HEK293 (cell line): ENCODE data around the gene UGT2B17.

Experiments used
- CTCF ChIA-PET: fragments of 350-600 bp; formaldehyde crosslinking; extraction: SDS; loops from one replicate; lab custom pipeline; 2021; ENCODE audit warnings: antibody characterized with exemption; lab: Yijun Ruan, JAX
- POLR2A ChIA-PET: fragments of 300-600 bp; formaldehyde crosslinking; extraction: SDS; loops from one replicate; lab custom pipeline; 2020; ENCODE audit warnings: antibody characterized with exemption, inconsistent platforms; lab: Yijun Ruan, JAX
- H3K27ac ChIP-seq: fragments of 200-500 bp; sonication (Bioruptor generic); 2 replicates; pipeline ENCODE4 v1.5.1; 2014; ENCODE audit warnings: low read depth, low read length, control low read depth, inconsistent platforms; ENCODE audit errors: extremely low read depth
- H3K36me3 ChIP-seq, 2 experiments: fragments of 200-500 bp in 1 of 2; sonication (Bioruptor generic) in 1 of 2; 1 replicate in 1 of 2; 2 replicates in 1 of 2; pipeline ENCODE4 v1.5.1; 2014 to 2017; ENCODE audit warnings: inconsistent platforms in 2 of 2, low read length in 2 of 2; ENCODE audit not compliant: control insufficient read depth in 2 of 2, insufficient read depth in 1 of 2
- H3K4me1 ChIP-seq: fragments of 200-500 bp; sonication (Bioruptor generic); 2 replicates; pipeline ENCODE4 v1.5.1; 2014; ENCODE audit warnings: mild to moderate bottlenecking, low read length, inconsistent platforms; ENCODE audit not compliant: control insufficient read depth, insufficient read depth
- H3K4me3 ChIP-seq: 2 replicates; pipeline ENCODE4 v1.5.1; 2011; ENCODE audit warnings: low read depth, mild to moderate bottlenecking, control low read depth, low read length, moderate library complexity
- H3K9me3 ChIP-seq: fragments of 200-500 bp; sonication (Bioruptor generic); 2 replicates; pipeline ENCODE4 v1.5.1; 2014; ENCODE audit warnings: low read depth, low read length, inconsistent platforms; ENCODE audit not compliant: control insufficient read depth, insufficient read depth
- BCL11A ChIP-seq: fragments of 450-650 bp; formaldehyde crosslinking; IDR thresholded peaks from 2 replicates; pipeline ENCODE4 v1.5.1; 2016; ENCODE audit warnings: low read depth, missing biosample characterization, missing genetic modification characterization
- GFI1B ChIP-seq: fragments of 450-650 bp; formaldehyde crosslinking; IDR thresholded peaks from 2 replicates; pipeline ENCODE4 v1.5.1; 2016; ENCODE audit warnings: missing biosample characterization, missing genetic modification characterization
- GLIS2 ChIP-seq: fragments of 450-650 bp; formaldehyde crosslinking; IDR thresholded peaks from 2 replicates; pipeline ENCODE4 v1.5.1; 2016; ENCODE audit warnings: missing biosample characterization, missing genetic modification characterization
- RBAK ChIP-seq: fragments of 450-650 bp; formaldehyde crosslinking; IDR thresholded peaks from 2 replicates; pipeline ENCODE4 v1.5.1; 2016; ENCODE audit warnings: missing biosample characterization, missing genetic modification characterization
- SCRT2 ChIP-seq: fragments of 450-650 bp; formaldehyde crosslinking; IDR thresholded peaks from 2 replicates; pipeline ENCODE4 v1.5.1; 2016; ENCODE audit warnings: missing biosample characterization, missing genetic modification characterization
- SETDB1 ChIP-seq: IDR thresholded peaks from one replicate; pipeline ENCODE4 v1.6.1; 2017; ENCODE audit warnings: mild to moderate bottlenecking, low read length, moderate library complexity, mixed read lengths; ENCODE audit not compliant: insufficient read length
- ZBTB17 ChIP-seq: fragments of 450-650 bp; formaldehyde crosslinking; IDR thresholded peaks from 2 replicates; pipeline ENCODE4 v1.5.1; 2016; ENCODE audit warnings: missing biosample characterization, missing genetic modification characterization
- ZBTB6 ChIP-seq: fragments of 450-650 bp; formaldehyde crosslinking; IDR thresholded peaks from 2 replicates; pipeline ENCODE4 v1.5.1; 2017; ENCODE audit warnings: missing biosample characterization, missing genetic modification characterization
- ZFP41 ChIP-seq: fragments of 450-650 bp; formaldehyde crosslinking; IDR thresholded peaks from 2 replicates; pipeline ENCODE4 v1.5.1; 2016; ENCODE audit warnings: missing biosample characterization, missing genetic modification characterization, borderline replicate concordance
- ZIC2 ChIP-seq: fragments of 450-650 bp; formaldehyde crosslinking; IDR thresholded peaks from 2 replicates; pipeline ENCODE4 v1.5.1; 2016; ENCODE audit warnings: missing biosample characterization, missing genetic modification characterization
- ZNF121 ChIP-seq: fragments of 450-650 bp; formaldehyde crosslinking; IDR thresholded peaks from 2 replicates; pipeline ENCODE4 v1.5.1; 2016; ENCODE audit warnings: missing biosample characterization, missing genetic modification characterization
- ZNF37A ChIP-seq: fragments of 450-650 bp; IDR thresholded peaks from 2 replicates; pipeline ENCODE4 v1.5.1; 2018; ENCODE audit warnings: missing biosample characterization, missing genetic modification characterization
- ZNF423 ChIP-seq: fragments of 450-650 bp; formaldehyde crosslinking; IDR thresholded peaks from 2 replicates; pipeline ENCODE4 v1.5.1; 2016; ENCODE audit warnings: missing biosample characterization, missing genetic modification characterization
- ZNF513 ChIP-seq: fragments of 450-650 bp; IDR thresholded peaks from 2 replicates; pipeline ENCODE4 v1.5.1; 2018; ENCODE audit warnings: missing biosample characterization, missing genetic modification characterization
- ZNF529 ChIP-seq: fragments of 450-650 bp; formaldehyde crosslinking; IDR thresholded peaks from 2 replicates; pipeline ENCODE4 v1.5.1; 2017; ENCODE audit warnings: missing genetic modification characterization, missing biosample characterization; ENCODE audit not compliant: insufficient replicate concordance
- ZNF585B ChIP-seq: fragments of 450-650 bp; formaldehyde crosslinking; IDR thresholded peaks from 2 replicates; pipeline ENCODE4 v1.5.1; 2016; ENCODE audit warnings: missing biosample characterization, missing genetic modification characterization
- ZNF660 ChIP-seq: fragments of 450-650 bp; IDR thresholded peaks from 2 replicates; pipeline ENCODE4 v1.5.1; 2018; ENCODE audit warnings: missing biosample characterization, mild to moderate bottlenecking, missing genetic modification characterization
- ZNF677 ChIP-seq: fragments of 450-650 bp; IDR thresholded peaks from 2 replicates; pipeline ENCODE4 v1.5.0; 2018; ENCODE audit warnings: missing biosample characterization, mild to moderate bottlenecking, missing genetic modification characterization, moderate library complexity
- ZNF785 ChIP-seq: fragments of 450-650 bp; formaldehyde crosslinking; IDR thresholded peaks from 2 replicates; pipeline ENCODE4 v1.5.1; 2016; ENCODE audit warnings: missing biosample characterization, missing genetic modification characterization
- ZNF830 ChIP-seq: fragments of 450-650 bp; IDR thresholded peaks from 2 replicates; pipeline ENCODE4 v1.5.0; 2018; ENCODE audit warnings: missing biosample characterization, missing genetic modification characterization, low read depth, mild to moderate bottlenecking, moderate library complexity
- ZXDB ChIP-seq: fragments of 450-650 bp; formaldehyde crosslinking; IDR thresholded peaks from 2 replicates; pipeline ENCODE4 v1.5.1; 2016; ENCODE audit warnings: missing biosample characterization, missing genetic modification characterization
- TF ChIP-seq, protein P1 (sequence below): fragments of 450-650 bp; formaldehyde crosslinking; IDR thresholded peaks from 2 replicates; pipeline ENCODE4 v1.5.1; 2016; ENCODE audit warnings: missing biosample characterization, missing genetic modification characterization
- TF ChIP-seq, protein P2 (sequence below): IDR thresholded peaks from 2 replicates; pipeline ENCODE4 v1.6.1; 2011; ENCODE audit warnings: mild to moderate bottlenecking, low read depth, low read length, borderline replicate concordance
- TF ChIP-seq, protein P3 (sequence below): fragments of 450-650 bp; formaldehyde crosslinking; IDR thresholded peaks from 2 replicates; pipeline ENCODE4 v1.5.1; 2016; ENCODE audit warnings: missing biosample characterization, missing genetic modification characterization, low read depth

Gene UGT2B17

DNA sequence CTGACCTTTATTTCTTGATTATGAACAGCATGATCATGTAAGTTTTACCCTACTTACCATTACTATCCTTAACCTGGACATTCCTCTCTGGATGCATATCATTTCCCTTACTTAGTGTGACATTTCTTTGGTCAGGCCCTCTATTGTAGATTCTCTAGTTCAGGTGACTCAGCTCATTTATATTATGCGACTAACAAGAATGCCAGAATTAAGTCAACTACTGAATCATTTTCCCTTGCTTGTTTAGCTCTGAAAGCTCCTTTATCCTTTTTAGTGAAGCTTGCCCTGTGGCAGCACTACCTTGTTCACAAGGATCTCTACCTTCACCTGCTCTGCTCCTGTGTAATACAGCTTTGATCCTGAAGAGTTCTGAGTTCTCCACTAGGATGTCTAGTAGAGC, 15.1 kb upstream of the UGT2B17 start (continued):
- TF ChIP-seq, protein P1, sequence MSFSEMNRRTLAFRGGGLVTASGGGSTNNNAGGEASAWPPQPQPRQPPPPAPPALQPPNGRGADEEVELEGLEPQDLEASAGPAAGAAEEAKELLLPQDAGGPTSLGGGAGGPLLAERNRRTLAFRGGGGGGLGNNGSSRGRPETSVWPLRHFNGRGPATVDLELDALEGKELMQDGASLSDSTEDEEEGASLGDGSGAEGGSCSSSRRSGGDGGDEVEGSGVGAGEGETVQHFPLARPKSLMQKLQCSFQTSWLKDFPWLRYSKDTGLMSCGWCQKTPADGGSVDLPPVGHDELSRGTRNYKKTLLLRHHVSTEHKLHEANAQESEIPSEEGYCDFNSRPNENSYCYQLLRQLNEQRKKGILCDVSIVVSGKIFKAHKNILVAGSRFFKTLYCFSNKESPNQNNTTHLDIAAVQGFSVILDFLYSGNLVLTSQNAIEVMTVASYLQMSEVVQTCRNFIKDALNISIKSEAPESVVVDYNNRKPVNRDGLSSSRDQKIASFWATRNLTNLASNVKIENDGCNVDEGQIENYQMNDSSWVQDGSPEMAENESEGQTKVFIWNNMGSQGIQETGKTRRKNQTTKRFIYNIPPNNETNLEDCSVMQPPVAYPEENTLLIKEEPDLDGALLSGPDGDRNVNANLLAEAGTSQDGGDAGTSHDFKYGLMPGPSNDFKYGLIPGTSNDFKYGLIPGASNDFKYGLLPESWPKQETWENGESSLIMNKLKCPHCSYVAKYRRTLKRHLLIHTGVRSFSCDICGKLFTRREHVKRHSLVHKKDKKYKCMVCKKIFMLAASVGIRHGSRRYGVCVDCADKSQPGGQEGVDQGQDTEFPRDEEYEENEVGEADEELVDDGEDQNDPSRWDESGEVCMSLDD (tag by site-specific recombination), result no peak
- no peak for TF ChIP-seq SETDB1
- TF ChIP-seq SCRT2, result no peak

DNA sequence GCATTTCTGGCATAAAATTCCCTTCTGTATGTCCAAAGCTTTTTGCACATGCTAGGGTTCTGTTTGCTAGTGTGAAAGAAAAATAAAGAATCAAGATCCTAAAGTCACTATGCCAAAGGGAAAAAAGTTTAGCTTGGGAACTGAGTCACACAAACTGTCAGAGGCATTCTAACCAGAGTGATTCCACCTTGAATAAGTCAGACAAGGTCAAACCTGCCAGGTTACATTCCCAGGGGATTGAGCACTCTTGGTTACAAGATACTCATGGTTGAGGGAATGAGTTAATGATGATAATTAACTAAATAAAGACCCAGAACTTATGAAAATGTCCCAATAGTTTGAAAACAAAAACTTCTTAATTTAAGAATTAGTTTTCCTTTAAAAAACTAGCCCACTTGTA, 13.7 kb upstream of the UGT2B17 start:
- TF ChIP-seq BCL11A (tag by site-specific recombination) (no peak), GFI1B (tag by site-specific recombination) (no peak), ZNF121 (tag by site-specific recombination) (no peak), ZNF677 (tag by site-specific recombination) (no peak), ZBTB17 (tag by site-specific recombination) (no peak), ZIC2 (tag by site-specific recombination) (no peak), RBAK (tag by site-specific recombination) (no peak), ZNF660 (no peak), ZNF585B (tag by site-specific recombination) (no peak), ZNF37A (no peak), ZNF529 (tag by site-specific recombination) (no peak)
- TF ChIP-seq, protein P2, sequence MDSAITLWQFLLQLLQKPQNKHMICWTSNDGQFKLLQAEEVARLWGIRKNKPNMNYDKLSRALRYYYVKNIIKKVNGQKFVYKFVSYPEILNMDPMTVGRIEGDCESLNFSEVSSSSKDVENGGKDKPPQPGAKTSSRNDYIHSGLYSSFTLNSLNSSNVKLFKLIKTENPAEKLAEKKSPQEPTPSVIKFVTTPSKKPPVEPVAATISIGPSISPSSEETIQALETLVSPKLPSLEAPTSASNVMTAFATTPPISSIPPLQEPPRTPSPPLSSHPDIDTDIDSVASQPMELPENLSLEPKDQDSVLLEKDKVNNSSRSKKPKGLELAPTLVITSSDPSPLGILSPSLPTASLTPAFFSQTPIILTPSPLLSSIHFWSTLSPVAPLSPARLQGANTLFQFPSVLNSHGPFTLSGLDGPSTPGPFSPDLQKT, result no peak
- TF ChIP-seq, protein P3, sequence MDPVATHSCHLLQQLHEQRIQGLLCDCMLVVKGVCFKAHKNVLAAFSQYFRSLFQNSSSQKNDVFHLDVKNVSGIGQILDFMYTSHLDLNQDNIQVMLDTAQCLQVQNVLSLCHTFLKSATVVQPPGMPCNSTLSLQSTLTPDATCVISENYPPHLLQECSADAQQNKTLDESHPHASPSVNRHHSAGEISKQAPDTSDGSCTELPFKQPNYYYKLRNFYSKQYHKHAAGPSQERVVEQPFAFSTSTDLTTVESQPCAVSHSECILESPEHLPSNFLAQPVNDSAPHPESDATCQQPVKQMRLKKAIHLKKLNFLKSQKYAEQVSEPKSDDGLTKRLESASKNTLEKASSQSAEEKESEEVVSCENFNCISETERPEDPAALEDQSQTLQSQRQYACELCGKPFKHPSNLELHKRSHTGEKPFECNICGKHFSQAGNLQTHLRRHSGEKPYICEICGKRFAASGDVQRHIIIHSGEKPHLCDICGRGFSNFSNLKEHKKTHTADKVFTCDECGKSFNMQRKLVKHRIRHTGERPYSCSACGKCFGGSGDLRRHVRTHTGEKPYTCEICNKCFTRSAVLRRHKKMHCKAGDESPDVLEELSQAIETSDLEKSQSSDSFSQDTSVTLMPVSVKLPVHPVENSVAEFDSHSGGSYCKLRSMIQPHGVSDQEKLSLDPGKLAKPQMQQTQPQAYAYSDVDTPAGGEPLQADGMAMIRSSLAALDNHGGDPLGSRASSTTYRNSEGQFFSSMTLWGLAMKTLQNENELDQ (tag by site-specific recombination), result no peak
- no peaks in the 10 kb centered on the region for H3K36me3 ChIP-seq
- POLR2A ChIA-PET, result no interaction called here
- H3K4me3 ChIP-seq, result no peak overlapping the region
- no peaks in the 10 kb centered on the region for H3K4me1 ChIP-seq
- CTCF ChIA-PET, result no interaction called here
- H3K9me3 ChIP-seq, result no peaks in the 10 kb centered on the region
- no peak overlapping the region for H3K27ac ChIP-seq

- H3K4me3 ChIP-seq, result no peak overlapping the region
- H3K9me3 ChIP-seq, result no peaks in the 10 kb centered on the region
- TF ChIP-seq GLIS2 (tag by site-specific recombination), result no peak
- no peak for TF ChIP-seq ZBTB6
- no peak for TF ChIP-seq ZFP41 (tag by site-specific recombination)
- no peak for TF ChIP-seq ZNF785 (tag by site-specific recombination)
- no peak for TF ChIP-seq ZNF423
- no peak for TF ChIP-seq ZNF830 (tag by site-specific recombination)
- TF ChIP-seq ZNF513, result no peak
- TF ChIP-seq ZXDB, result no peak
- ChIA-PET POLR2A (no interaction called here), CTCF (interaction anchor here (0.5 kb wide), 1 partner anchor 535 kb away, joined by 3 read pairs; no protein-coding TSS in a partner anchor)
- H3K4me1 ChIP-seq, result no peaks in the 10 kb centered on the region
- H3K36me3 ChIP-seq, result no peaks in the 10 kb centered on the region
- no peak overlapping the region for H3K27ac ChIP-seq
Observed at GRCh38 chr4:68582339-68582717, 6.2 kb upstream of the UGT2B17 start.
